HG02981 (cell line): Measurements from ENCODE around the gene SRSF6.
"Not testable (repeated sequence)": the region's sequence is repeated elsewhere in the genome, so short reads cannot be mapped to it uniquely, and the experiment has no call there.

Experiments used
- ATAC-seq: cut with Tn5 transposase; IDR thresholded peaks from one replicate; pipeline ENCODE4 v1.9.1; 2021; ENCODE audit warnings: mild to moderate bottlenecking, moderate library complexity; ENCODE audit not compliant: unreplicated experiment

SRSF6 gene

GRCh38 chr20:43472671-43473380 lies 15.1 kb downstream of the SRSF6 start:
- ATAC-seq: no peak

GRCh38 chr20:43473381-43473704 lies 15.6 kb downstream of the SRSF6 start:
- ATAC-seq: no peak

- ATAC-seq: no peak
Measured at GRCh38 chr20:43477193-43477592, 19.5 kb downstream of the SRSF6 start.

- ATAC-seq: no peak
Measured at GRCh38 chr20:43477619-43478018, 19.9 kb downstream of the SRSF6 start.

- no peak for ATAC-seq
Measured at GRCh38 chr20:43490038-43490437, 32.3 kb downstream of the SRSF6 start.

GRCh38 chr20:43492101-43492500 lies 34.4 kb downstream of the SRSF6 start:
- ATAC-seq: peak; percentile 75

GRCh38 chr20:43495388-43495787 lies 37.7 kb downstream of the SRSF6 start:
- no peak for ATAC-seq

- ATAC-seq: not testable (repeated sequence)
Measured at GRCh38 chr20:43502021-43502420, 44.3 kb downstream of the SRSF6 start.

- ATAC-seq: no peak
Measured at GRCh38 chr20:43506238-43506637, 48.5 kb downstream of the SRSF6 start.

- no peak for ATAC-seq
Measured at GRCh38 chr20:43507150-43508080, 49.7 kb downstream of the SRSF6 start, which contains the start of gene L3MBTL1. L3MBTL1 (plus strand) TSS chr20:43507697; CDS start chr20:43513504, 5,807 bp downstream.

GRCh38 chr20:43508106-43508505 lies 50.4 kb downstream of the SRSF6 start:
- no peak for ATAC-seq

- ATAC-seq: no peak
Measured at GRCh38 chr20:43508604-43509040, 50.9 kb downstream of the SRSF6 start.

- no peak for ATAC-seq
Measured at GRCh38 chr20:43511879-43512278, 54.2 kb downstream of the SRSF6 start.

GRCh38 chr20:43513372-43513930 lies 55.8 kb downstream of the SRSF6 start:
- no peak for ATAC-seq
